Left ventricle myocardium inferior (tissue), 1 donor: ENCODE data around the gene SLC25A13. TPM values are rescaled to one million over a fixed set of nuclear protein-coding genes. Genes with fewer than 3 reads are reported as not detected.
A peak's percentile ranks its signal among the peaks of the same experiment; 100 is the strongest.

ENCODE experiments used
- DNase-seq: peaks from one replicate; pipeline ENCODE4 v3.0.0-alpha.2; 2020
- H3K27ac ChIP-seq: fragments of 200-600 bp; replicated peaks from 2 replicates; pipeline ENCODE4 v1.8.0; 2021
- H3K27me3 ChIP-seq: fragments of 200-600 bp; 2 replicates; pipeline ENCODE4 v1.8.0; 2021; ENCODE audit warnings: low read depth
- H3K36me3 ChIP-seq: fragments of 200-600 bp; 2 replicates; pipeline ENCODE4 v1.8.0; 2021
- H3K4me1 ChIP-seq: fragments of 200-600 bp; 2 replicates; pipeline ENCODE4 v1.8.0; 2021
- H3K4me3 ChIP-seq: fragments of 200-600 bp; 2 replicates; pipeline ENCODE4 v1.8.0; 2021; ENCODE audit warnings: mild to moderate bottlenecking, moderate library complexity
- H3K9me3 ChIP-seq: fragments of 200-600 bp; replicated peaks from 2 replicates; pipeline ENCODE4 v1.8.0; 2021
- CTCF ChIP-seq: fragments of 200-600 bp; IDR thresholded peaks from 2 replicates; pipeline ENCODE4 v1.8.0; 2021; ENCODE audit warnings: antibody characterized with exemption, mild to moderate bottlenecking, borderline replicate concordance
- intact Hi-C: fragments of 100-400 bp; cut with micrococcal nuclease; formaldehyde crosslinking; loops from one replicate; pipeline ENCODE4 v1.11.0; 2022
- total RNA-seq: library from RNA; stranded (reverse); fragmentation: NEBNext Ultra II Directional; extraction: Animal tissue kit (Norgen Biotek cat#: 25700); gene quantifications from one replicate; pipeline ENCODE4 v1.2.1, GENCODE V29; 2021
- donor health status: DM: no; HTN: yes; CAD: no; lungs with severe emphysema.

SLC25A13 gene
- total RNA-seq, 1 donor from 2014 or later, result 9.1 TPM

GRCh38 chr7:96236198-96237039 is 85.5 kb downstream of the SLC25A13 start:
- Histone ChIP-seq H3K9me3 (no peaks in the 10 kb centered on the region), H3K27ac (peak overlapping the region; percentile 72), H3K4me3 (no peak overlapping the region), H3K36me3 (peaks cover 5% of the 10 kb centered on the region), H3K27me3 (no peaks in the 10 kb centered on the region), H3K4me1 (peaks cover 61% of the 10 kb centered on the region)
- peak; percentile 47 for DNase-seq
- no peak for TF ChIP-seq CTCF
- intact Hi-C loops, result no loop called here

- Histone ChIP-seq H3K27me3 (no peaks in the 10 kb centered on the region), H3K4me3 (no peak overlapping the region), H3K4me1 (peaks cover 61% of the 10 kb centered on the region), H3K36me3 (peaks cover 12% of the 10 kb centered on the region), H3K9me3 (no peaks in the 10 kb centered on the region), H3K27ac (peak overlapping the region; percentile 72)
- intact Hi-C loops, result no loop called here
- TF ChIP-seq CTCF, result no peak
- DNase-seq, result no peak
These were observed 86.6 kb downstream of the SLC25A13 start for GRCh38 chr7:96235281-96235680.

GRCh38 chr7:96233528-96234154 is 88.3 kb downstream of the SLC25A13 start:
- Histone ChIP-seq H3K4me3 (no peak overlapping the region), H3K4me1 (peaks cover 52% of the 10 kb centered on the region), H3K27ac (peak overlapping the region; percentile 72), H3K9me3 (no peaks in the 10 kb centered on the region), H3K27me3 (no peaks in the 10 kb centered on the region), H3K36me3 (peaks cover 22% of the 10 kb centered on the region)
- TF ChIP-seq CTCF, result no peak
- no peak for DNase-seq
- intact Hi-C loops, result no loop called here

- DNase-seq, result no peak
- H3K4me1 ChIP-seq, result peaks cover 47% of the 10 kb centered on the region
- H3K27ac ChIP-seq, result peak overlapping the region; percentile 7
- no peaks in the 10 kb centered on the region for H3K9me3 ChIP-seq
- no peaks in the 10 kb centered on the region for H3K27me3 ChIP-seq
- no peak for TF ChIP-seq CTCF
- H3K36me3 ChIP-seq, result peaks cover 27% of the 10 kb centered on the region
- H3K4me3 ChIP-seq, result no peak overlapping the region
- intact Hi-C loops, result no loop called here
These were observed 88.8 kb downstream of the SLC25A13 start for GRCh38 chr7:96233084-96233483.

- peaks cover 5% of the 10 kb centered on the region for H3K4me1 ChIP-seq
- H3K36me3 ChIP-seq, result peaks cover 29% of the 10 kb centered on the region
- no peak for TF ChIP-seq CTCF
- no peaks in the 10 kb centered on the region for H3K9me3 ChIP-seq
- H3K4me3 ChIP-seq, result no peak overlapping the region
- no peak overlapping the region for H3K27ac ChIP-seq
- DNase-seq, result no peak
- no peaks in the 10 kb centered on the region for H3K27me3 ChIP-seq
- intact Hi-C loops, result no loop called here
These were observed 93.1 kb downstream of the SLC25A13 start for GRCh38 chr7:96228760-96229159.
